HG02938 (cell line): Measurements from ENCODE around the gene NDST1.

ENCODE experiments used
- ATAC-seq: cut with Tn5 transposase; IDR thresholded peaks from one replicate; pipeline ENCODE4 v1.9.1; 2021; ENCODE audit warnings: mild to moderate bottlenecking, moderate library complexity; ENCODE audit not compliant: unreplicated experiment

Gene NDST1

DNA sequence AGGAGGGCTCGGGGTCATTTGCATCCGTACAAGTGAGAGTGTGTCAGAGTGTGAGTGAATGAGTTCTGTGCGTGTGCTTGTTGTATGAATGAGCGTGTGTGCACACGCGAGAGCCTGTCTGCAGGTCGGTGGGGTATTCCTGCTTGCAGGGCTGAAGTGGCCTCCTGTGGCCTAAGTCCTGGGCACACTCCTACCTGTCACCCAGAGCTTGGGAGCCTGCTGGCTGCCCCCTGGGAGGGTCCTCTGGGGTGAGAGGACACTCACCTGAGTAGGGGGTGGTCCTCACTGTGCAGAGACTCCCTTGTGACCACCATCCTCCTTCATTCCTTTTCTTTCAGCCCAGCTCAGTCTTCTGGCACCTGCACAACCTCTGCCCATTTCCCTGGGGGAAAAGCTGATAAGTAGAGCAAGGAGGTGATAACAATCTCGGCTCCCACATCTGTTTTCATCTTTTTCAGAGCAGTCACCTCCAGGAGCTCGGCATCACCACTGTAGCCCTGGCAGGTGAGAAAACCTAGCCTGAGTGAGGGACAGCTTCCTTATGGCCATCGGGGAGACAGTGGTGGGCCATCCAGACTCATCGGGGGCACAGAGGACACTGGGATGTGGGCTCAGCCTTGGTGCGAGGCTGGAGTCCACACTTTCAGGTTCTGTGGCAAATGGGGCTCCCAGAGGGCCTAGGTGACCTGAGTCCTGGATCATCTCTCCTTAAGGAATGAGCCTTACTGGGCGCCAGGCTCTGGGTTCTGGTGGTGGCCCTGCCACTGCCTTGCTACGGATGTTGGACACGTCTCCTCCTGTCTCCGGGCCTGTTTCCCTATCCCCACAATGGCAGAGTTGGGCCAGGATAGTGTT is 93.8 kb downstream of the NDST1 start:
- no peak for ATAC-seq

DNA sequence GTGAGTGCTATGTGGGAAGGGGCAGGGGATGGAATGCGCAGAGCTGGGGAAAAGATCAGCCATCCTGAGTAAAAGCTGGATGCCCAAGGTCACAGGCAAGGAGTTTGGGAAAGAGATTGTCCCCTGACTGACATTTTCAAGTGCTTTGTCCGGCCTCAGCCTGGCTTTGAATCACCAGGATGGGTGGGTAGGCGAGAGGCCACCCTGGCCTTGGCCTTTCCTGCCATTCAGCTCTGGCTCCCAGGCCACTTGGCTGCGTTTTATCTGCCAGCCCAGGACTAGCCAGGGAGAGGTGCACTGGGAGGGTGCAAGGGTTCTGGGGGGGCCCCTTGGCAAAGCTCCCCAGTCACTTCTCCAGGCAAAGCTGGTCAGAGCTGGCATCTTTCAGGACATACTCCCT is 95.1 kb downstream of the NDST1 start:
- ATAC-seq = no peak

DNA sequence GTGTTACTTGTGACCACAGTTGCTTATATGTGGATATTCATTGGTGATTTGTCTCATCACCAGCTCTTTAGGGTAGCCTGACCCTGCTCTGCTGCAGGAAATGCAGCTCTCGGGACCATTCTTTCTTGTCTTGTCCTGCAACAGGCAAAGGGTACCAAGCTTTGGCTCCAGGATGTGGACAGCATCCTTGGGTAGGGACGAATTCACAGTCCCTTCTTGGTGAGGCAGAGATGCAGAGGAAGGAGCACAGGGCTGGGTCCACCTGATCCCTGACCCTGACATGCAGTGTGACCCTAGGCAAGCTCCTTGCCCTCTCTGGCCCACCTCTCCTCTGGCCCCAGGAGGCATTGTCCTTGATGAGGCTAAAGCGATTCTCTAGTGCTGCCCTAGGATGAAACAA is 95.6 kb downstream of the NDST1 start:
- no peak for ATAC-seq

DNA sequence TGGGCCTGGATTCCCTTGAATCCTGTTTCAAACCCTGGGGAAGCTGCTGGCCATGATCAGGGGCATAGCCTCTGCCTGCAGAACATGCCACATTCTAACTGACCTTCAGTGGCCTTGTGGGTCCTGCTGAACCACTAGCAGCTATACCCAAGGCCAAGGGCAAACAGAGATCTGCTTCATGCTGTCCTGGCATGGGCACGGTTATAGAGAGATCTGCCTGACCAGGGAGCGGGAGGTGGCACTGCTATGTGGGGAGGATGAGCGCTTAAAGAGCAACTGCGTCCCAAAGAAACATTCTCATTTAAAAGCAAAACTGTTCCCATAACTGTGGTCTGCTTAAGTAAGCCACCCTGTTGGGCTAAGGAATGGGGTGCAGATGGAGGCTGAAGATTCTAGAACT is 96.1 kb downstream of the NDST1 start:
- ATAC-seq = no peak

DNA sequence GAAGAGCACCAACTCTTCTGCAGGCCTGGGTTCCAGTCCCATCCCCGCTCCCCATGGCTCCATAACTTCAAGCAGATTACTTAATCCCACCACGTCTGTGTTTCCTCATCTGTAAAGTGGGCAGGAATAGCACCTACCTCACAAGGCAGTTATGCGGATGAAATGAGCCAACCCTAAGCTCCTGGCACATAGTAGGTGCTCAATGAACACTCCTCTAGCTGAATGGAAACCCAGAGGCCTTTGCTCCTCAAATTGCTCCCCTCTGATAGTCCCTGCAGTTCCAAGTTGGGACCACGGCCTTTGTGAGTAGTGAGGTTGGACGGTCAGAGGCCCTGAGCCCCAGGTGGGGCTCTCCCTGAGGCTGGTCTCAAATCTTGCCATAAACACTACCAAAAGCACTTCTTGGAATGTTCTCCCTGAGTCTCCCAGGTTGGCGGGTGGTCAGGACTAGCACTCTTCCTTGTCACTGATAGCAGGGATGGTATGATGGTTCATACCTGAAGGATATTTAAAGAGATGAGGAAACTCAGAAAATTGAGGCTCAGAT is 97.0 kb downstream of the NDST1 start:
- ATAC-seq = no peak

DNA sequence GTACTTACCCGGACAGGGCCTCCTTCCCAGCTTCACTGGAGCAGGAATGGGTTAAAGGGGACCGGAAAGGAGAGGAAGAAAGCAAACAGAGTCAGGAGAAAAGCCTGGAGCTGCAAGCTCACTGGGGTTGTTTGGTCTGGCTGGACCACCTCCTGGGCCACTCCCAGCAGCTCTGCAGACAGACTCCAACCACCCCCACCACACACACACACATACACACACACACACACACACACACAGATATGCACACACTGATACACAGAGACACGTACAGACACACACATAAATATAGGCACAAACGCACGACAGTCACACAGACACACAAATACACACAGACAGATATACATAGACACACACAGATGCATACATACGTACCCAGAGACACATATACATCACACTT is 97.6 kb downstream of the NDST1 start:
- no peak for ATAC-seq

DNA sequence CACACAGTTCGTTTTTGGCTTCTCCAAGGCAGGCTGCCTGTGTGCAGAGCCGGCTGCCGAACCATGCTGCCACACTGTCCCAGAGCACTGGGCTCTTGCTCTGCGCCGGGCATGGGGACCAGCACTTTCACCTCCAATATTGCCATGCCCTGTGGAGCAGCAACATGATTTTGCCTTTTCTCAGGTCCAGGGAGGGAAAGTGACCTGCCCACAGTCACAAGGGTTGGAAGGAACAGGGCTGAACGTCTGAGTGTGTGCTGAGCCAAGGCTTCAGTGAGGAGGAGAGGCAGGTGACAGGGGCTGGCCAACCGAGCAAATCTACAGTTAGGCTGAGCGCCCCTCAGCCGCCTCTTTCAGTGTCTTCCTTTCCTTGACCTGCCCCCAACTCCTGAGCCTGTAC is 98.5 kb downstream of the NDST1 start:
- no peak for ATAC-seq

DNA sequence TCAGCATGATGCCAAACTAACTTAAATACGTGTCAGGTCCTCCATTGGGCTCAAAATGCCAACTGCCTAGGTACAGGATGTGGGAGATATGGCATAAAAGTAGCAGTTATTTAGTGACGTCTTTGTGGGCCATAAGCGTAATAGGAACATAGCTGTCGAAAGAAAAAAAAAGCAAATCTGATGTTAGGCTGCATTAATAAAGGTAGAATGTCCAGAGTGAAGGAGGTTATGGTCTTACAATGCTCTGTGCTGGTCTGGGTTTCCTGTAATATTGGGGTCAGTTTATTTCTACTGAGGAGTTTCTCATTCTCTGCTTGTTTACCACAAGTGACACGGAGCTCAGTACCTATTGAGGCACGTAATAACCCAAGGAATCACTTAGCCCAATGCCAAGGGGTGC is 99.2 kb downstream of the NDST1 start:
- ATAC-seq = no peak
